GM08714 (cell line): ENCODE data around the gene DGCR6L.
"Not testable (repeated sequence)": the region's sequence is repeated elsewhere in the genome, so short reads cannot be mapped to it uniquely, and the experiment has no call there.

Experiments used
- H3K4me3 ChIP-seq: fragments of 200-500 bp; sonication (Bioruptor generic); 2 replicates; pipeline ENCODE4 v1.5.1; 2014; ENCODE audit warnings: mild to moderate bottlenecking, low read length, inconsistent platforms
- ZNF274 ChIP-seq: IDR thresholded peaks from 2 replicates; pipeline ENCODE4 v1.6.1; 2012; ENCODE audit warnings: mild to moderate bottlenecking, low read depth, low read length

Gene DGCR6L

GRCh38 chr22:20285473-20286311, 34.2 kb downstream of the DGCR6L start:
- H3K4me3 ChIP-seq, result not testable (repeated sequence)

GRCh38 chr22:20284471-20285086, 35.3 kb downstream of the DGCR6L start:
- H3K4me3 ChIP-seq, result no peak overlapping the region
- TF ChIP-seq ZNF274, result no peak

GRCh38 chr22:20283674-20284066, 36.2 kb downstream of the DGCR6L start:
- no peak for TF ChIP-seq ZNF274

GRCh38 chr22:20282901-20283673, 36.8 kb downstream of the DGCR6L start:
- no peak overlapping the region for H3K4me3 ChIP-seq
- TF ChIP-seq ZNF274, result no peak

More at GRCh38 chr22:20283674-20284066, 36.2 kb downstream of the DGCR6L start:
- no peak overlapping the region for H3K4me3 ChIP-seq

GRCh38 chr22:20281891-20282290, 38.0 kb downstream of the DGCR6L start:
- no peak for TF ChIP-seq ZNF274
- no peak overlapping the region for H3K4me3 ChIP-seq

- not testable (repeated sequence) for H3K4me3 ChIP-seq
Observed at GRCh38 chr22:20281473-20281872, 38.4 kb downstream of the DGCR6L start.

GRCh38 chr22:20280866-20281265, 39.0 kb downstream of the DGCR6L start:
- TF ChIP-seq ZNF274, result no peak
- no peak overlapping the region for H3K4me3 ChIP-seq

- H3K4me3 ChIP-seq, result not testable (repeated sequence)
Observed at GRCh38 chr22:20280163-20280562, 39.7 kb downstream of the DGCR6L start.

- no peak overlapping the region for H3K4me3 ChIP-seq
- no peak for TF ChIP-seq ZNF274
Observed at GRCh38 chr22:20279662-20280134, 40.2 kb downstream of the DGCR6L start.

- H3K4me3 ChIP-seq, result not testable (repeated sequence)
Observed at GRCh38 chr22:20278726-20279490, 41.0 kb downstream of the DGCR6L start.

GRCh38 chr22:20277936-20278635, 41.8 kb downstream of the DGCR6L start:
- H3K4me3 ChIP-seq, result not testable (repeated sequence)

- H3K4me3 ChIP-seq, result no peak overlapping the region
- no peak for TF ChIP-seq ZNF274
Observed at GRCh38 chr22:20276468-20276867, 43.4 kb downstream of the DGCR6L start.

GRCh38 chr22:20275836-20276235, 44.0 kb downstream of the DGCR6L start:
- TF ChIP-seq ZNF274, result no peak
- no peak overlapping the region for H3K4me3 ChIP-seq

GRCh38 chr22:20275325-20275724, 44.5 kb downstream of the DGCR6L start:
- not testable (repeated sequence) for H3K4me3 ChIP-seq

GRCh38 chr22:20274374-20274773, 45.5 kb downstream of the DGCR6L start:
- not testable (repeated sequence) for H3K4me3 ChIP-seq
